ENCODE results near the gene ACAP3. TPM values are rescaled to one million over a fixed set of nuclear protein-coding genes. Genes with fewer than 3 reads are reported as not detected.

The ACAP3 gene
- total RNA-seq, 1 experiment from 2014 or later = 67.6 TPM

DNA sequence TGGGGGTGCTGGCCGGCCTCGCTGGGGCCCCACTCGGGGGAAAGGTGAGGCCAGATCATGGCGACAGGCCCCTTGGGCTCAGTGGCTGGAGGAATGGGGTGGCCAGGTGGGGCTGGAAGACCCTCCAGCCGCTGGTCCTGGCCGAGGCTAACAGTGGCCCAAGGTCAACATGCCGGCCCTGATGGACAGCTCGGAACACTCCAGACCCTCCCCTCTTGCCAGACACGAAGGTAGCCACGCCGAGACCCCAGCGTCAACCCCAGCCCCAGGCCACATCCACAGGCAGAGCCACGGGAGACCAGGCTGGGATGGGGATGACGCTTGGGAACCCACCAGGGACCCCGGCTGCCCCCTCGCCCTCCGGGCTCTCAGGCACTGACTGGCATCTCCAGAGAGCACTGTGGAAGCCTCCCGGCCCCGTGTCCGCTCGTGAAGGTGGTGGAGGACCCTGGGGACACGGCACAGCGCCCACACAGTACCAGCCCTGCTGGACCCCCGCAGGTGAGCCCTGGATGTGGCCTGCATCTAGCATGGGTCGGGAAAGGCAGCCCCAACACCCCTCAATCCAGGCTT, 60.3 kb downstream of the ACAP3 start:
- POLR2A ChIA-PET (ENCODE audit: low non-redundant PET) = no interaction called here
- no peak overlapping the region for H3K4me3 ChIP-seq (ENCODE audit: low read depth, low read length, poor library complexity, severe bottlenecking)
- CTCF ChIA-PET = no interaction called here
- H3K27me3 ChIP-seq (replicated peaks; ENCODE audit: insufficient read depth, low read depth, low read length, poor library complexity) = no peaks in the 10 kb centered on the region
- no peaks in the 10 kb centered on the region for H3K4me1 ChIP-seq (ENCODE audit: insufficient read depth, low read length, poor library complexity, severe bottlenecking)
- H3K27ac ChIP-seq (ENCODE audit: low read depth, low read length, poor library complexity, severe bottlenecking) = no peak overlapping the region
- DNase-seq (ENCODE audit: low spot score) = no peak
- intact Hi-C loops (cut with micrococcal nuclease; ENCODE audit: unreplicated experiment) = no loop called here
- H3K36me3 ChIP-seq (ENCODE audit: insufficient read depth, low read length, poor library complexity, severe bottlenecking) = peaks cover 1% of the 10 kb centered on the region
- BruUV-seq (replicated peaks) = no TSS peak
- H3K9me3 ChIP-seq (ENCODE audit: low read depth, low read length, poor library complexity, severe bottlenecking) = no peaks in the 10 kb centered on the region
- TF ChIP-seq, protein P1, sequence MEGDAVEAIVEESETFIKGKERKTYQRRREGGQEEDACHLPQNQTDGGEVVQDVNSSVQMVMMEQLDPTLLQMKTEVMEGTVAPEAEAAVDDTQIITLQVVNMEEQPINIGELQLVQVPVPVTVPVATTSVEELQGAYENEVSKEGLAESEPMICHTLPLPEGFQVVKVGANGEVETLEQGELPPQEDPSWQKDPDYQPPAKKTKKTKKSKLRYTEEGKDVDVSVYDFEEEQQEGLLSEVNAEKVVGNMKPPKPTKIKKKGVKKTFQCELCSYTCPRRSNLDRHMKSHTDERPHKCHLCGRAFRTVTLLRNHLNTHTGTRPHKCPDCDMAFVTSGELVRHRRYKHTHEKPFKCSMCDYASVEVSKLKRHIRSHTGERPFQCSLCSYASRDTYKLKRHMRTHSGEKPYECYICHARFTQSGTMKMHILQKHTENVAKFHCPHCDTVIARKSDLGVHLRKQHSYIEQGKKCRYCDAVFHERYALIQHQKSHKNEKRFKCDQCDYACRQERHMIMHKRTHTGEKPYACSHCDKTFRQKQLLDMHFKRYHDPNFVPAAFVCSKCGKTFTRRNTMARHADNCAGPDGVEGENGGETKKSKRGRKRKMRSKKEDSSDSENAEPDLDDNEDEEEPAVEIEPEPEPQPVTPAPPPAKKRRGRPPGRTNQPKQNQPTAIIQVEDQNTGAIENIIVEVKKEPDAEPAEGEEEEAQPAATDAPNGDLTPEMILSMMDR (conservative IDR thresholded peaks at IDR 0.05; ENCODE audit: low read depth, low read length) = no peak
- no peak for TF ChIP-seq EZH2 (IDR thresholded peaks at IDR 0.05; ENCODE audit: borderline replicate concordance, low read depth, low read length, poor library complexity, severe bottlenecking)

DNA sequence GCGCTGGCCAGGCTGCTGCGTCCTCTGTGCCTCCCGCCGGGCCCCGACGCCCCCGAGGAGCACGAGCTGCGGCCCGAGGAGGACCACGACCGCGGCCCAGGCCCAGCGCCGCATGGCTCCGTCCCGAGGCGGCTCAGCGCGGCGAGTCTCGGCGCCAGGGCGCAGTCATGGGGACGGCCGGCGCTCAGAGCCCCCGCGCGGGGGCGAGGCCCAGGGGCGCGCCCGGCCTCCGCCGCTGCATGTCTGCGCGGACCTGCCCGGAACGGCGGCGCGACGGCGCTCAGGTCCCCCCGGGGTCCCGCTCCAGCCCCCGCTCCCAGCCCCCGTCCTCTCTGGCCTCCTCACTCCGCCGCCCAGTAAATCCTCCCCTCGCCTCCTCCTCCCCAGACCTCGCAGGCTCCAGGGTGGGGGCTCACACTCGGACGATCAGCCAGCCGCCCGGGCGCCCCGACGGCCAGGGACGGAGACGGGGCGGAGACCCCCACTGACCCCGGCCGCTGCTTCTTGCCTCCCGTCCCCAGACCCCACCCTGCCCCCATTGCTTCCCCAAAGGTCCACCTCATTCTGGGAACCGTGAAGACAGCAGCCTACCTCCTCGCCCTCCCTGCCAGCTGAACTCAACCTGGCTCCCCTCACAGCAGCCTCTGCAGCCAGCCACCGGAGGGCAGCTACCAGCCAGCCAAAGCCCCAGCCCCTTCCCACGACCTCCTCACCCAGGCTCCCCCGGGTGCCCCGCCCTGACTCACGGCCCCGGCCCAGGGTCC, 61.0 kb downstream of the ACAP3 start, which contains the start of gene C1QTNF12:
TSS of gene C1QTNF12 (minus strand) at position 146 of the 764 bp plus-strand sequence. CDS start at position 114, 32 bp downstream.
- Histone ChIP-seq H3K9me3 (ENCODE audit: low read depth, low read length, poor library complexity, severe bottlenecking) (no peaks in the 10 kb centered on the region), H3K36me3 (ENCODE audit: insufficient read depth, low read length, poor library complexity, severe bottlenecking) (no peaks in the 10 kb centered on the region), H3K4me3 (ENCODE audit: low read depth, low read length, poor library complexity, severe bottlenecking) (no peak within 1 kb of the TSS), H3K4me1 (ENCODE audit: insufficient read depth, low read length, poor library complexity, severe bottlenecking) (no peaks in the 10 kb centered on the region), H3K27me3 (replicated peaks; ENCODE audit: insufficient read depth, low read depth, low read length, poor library complexity) (no peaks in the 10 kb centered on the region), H3K27ac (ENCODE audit: low read depth, low read length, poor library complexity, severe bottlenecking) (no peak within 1 kb of the TSS)
- DNase-seq (ENCODE audit: low spot score) = no peak
- TF ChIP-seq EZH2 (IDR thresholded peaks at IDR 0.05; ENCODE audit: borderline replicate concordance, low read depth, low read length, poor library complexity, severe bottlenecking) = no peak
- TF ChIP-seq, protein P1 (conservative IDR thresholded peaks at IDR 0.05; ENCODE audit: low read depth, low read length) = no peak
- intact Hi-C loops (cut with micrococcal nuclease; ENCODE audit: unreplicated experiment) = no loop called here
- ChIA-PET POLR2A (ENCODE audit: low non-redundant PET) (no interaction called here), CTCF (no interaction called here)
- no TSS peak for BruUV-seq (replicated peaks)

DNA sequence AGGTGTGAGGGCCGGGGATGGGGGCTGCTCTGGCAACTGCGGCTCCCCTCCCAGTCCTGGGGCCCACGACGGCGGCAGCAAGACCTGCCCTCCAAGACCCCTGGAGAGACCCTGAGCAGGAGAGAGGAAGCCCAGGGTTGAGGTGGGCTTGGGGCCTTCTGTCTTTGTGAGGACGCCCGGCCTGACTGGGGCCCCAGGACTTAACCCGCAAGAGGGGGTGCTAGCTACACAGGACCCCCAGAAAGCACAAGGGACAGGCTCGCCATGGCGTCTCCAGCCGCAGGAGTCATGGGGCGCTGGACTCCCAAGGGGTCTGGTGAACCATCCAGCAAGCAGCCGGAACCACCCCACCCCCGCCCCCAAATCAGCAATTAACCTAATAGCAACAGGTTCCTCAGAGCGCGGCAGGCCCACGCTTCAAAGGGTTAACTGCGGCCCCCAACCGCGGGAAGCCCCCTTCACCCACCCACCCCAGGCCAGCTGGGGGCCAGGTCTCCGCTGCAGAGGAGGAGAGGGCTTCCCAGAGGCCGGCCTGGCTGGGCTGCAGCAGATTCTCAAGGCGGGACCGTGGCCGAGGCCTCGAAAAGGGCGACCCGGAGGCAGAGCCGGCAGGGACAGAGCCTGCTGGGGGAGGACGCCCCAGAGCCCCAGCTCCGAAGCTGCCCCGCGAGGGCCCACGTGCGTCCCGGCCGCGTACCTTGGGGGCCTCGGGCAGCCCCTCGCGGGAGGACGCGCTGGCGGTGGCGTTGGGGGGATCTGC, 61.7 kb downstream of the ACAP3 start:
- no peak for DNase-seq (ENCODE audit: low spot score)
- H3K27ac ChIP-seq (ENCODE audit: low read depth, low read length, poor library complexity, severe bottlenecking) = no peak overlapping the region
- BruUV-seq (replicated peaks) = no TSS peak
- no peaks in the 10 kb centered on the region for H3K9me3 ChIP-seq (ENCODE audit: low read depth, low read length, poor library complexity, severe bottlenecking)
- no peaks in the 10 kb centered on the region for H3K4me1 ChIP-seq (ENCODE audit: insufficient read depth, low read length, poor library complexity, severe bottlenecking)
- CTCF ChIA-PET = no interaction called here
- intact Hi-C loops (cut with micrococcal nuclease; ENCODE audit: unreplicated experiment) = no loop called here
- H3K27me3 ChIP-seq (replicated peaks; ENCODE audit: insufficient read depth, low read depth, low read length, poor library complexity) = no peaks in the 10 kb centered on the region
- no peaks in the 10 kb centered on the region for H3K36me3 ChIP-seq (ENCODE audit: insufficient read depth, low read length, poor library complexity, severe bottlenecking)
- TF ChIP-seq, protein P1 (conservative IDR thresholded peaks at IDR 0.05; ENCODE audit: low read depth, low read length) = no peak
- no peak for TF ChIP-seq EZH2 (IDR thresholded peaks at IDR 0.05; ENCODE audit: borderline replicate concordance, low read depth, low read length, poor library complexity, severe bottlenecking)
- H3K4me3 ChIP-seq (ENCODE audit: low read depth, low read length, poor library complexity, severe bottlenecking) = no peak overlapping the region
- POLR2A ChIA-PET (ENCODE audit: low non-redundant PET) = no interaction called here
